CD4-positive, alpha-beta T cell treated with Interferon gamma for 1 hour (primary cell): ENCODE results near the gene ALDH1L2.

ENCODE experiments used
- DNase-seq: peaks from one replicate; pipeline ENCODE4 v3.0.0-alpha.2; 2020

Gene ALDH1L2

GRCh38 chr12:104975587-104976343, 108.5 kb downstream of the ALDH1L2 start:
- DNase-seq: no peak

- DNase-seq: peak; percentile 72
Observed at GRCh38 chr12:104974626-104975290, 109.5 kb downstream of the ALDH1L2 start.

- no peak for DNase-seq
Observed at GRCh38 chr12:104973250-104973649, 111.0 kb downstream of the ALDH1L2 start.

GRCh38 chr12:104971306-104971705, 113.0 kb downstream of the ALDH1L2 start:
- no peak for DNase-seq
